ENCODE results near the gene FARP2. TPM values are rescaled to one million over a fixed set of nuclear protein-coding genes. Genes with fewer than 3 reads are reported as not detected.

FARP2 gene
- total RNA-seq, 4 donors from 2014 or later = 96.5 to 164 (median 136) TPM

DNA sequence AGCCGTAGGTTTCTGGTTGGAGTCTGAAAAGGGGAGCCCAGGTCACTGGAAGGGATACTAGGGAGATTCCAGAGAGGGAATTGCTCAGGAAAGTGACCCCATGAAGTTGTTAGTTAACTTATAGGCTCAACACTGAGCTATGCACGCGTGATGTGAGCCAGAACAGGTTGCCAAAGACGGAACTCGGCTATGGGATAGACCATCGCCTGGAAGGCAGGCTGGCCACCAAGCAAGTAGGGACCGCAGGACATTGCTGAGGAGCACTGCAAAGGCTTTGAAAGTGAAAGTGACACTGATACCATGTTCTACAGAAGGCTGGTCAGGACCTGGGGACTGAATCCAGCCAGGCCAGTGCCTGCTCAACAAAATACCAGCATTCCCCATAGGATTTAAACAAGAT, 7.3 kb downstream of the FARP2 start:
- H3K27ac ChIP-seq = peak overlapping the region in 3 of 4 donors; percentile 0 to 32 (median 14)
- no peaks in the 10 kb centered on the region for H3K27me3 ChIP-seq
- intact Hi-C loops (cut with DNase I; ENCODE audit: low total_unique reads) (no loop called here), in situ Hi-C loops (cut with MboI; ENCODE audit: low pct_ligation_motif_present in 1 of 4, low pct_unique_long_range_greater_than_20kb in 1 of 4, low sequenced_read_pairs in 3 of 4) (no loop called here)
- no peaks in the 10 kb centered on the region for H3K9me3 ChIP-seq
- H3K36me3 ChIP-seq = no peaks in the 10 kb centered on the region
- TF ChIP-seq POLR2AphosphoS5 (IDR thresholded peaks at IDR 0.05) (no peak), EP300 (IDR thresholded peaks at IDR 0.05; ENCODE audit: low read depth) (no peak), POLR2A (IDR thresholded peaks at IDR 0.05) (no peak), CTCF (IDR thresholded peaks at IDR 0.05) (no peak)
- 57 to 81% methylated on average over 6 to 7 of the region's 7 CpGs for WGBS, 2 donors (ENCODE audit: low coverage in 1 of 2)
- H3K4me3 ChIP-seq = no peak overlapping the region
- peak; percentile 22 for DNase-seq
- peaks cover 4 to 45% (median 30%) of the 10 kb centered on the region in 4 donors for H3K4me1 ChIP-seq

GRCh38 chr2:241364781-241365180, 8.7 kb downstream of the FARP2 start:
- H3K4me1 ChIP-seq = peaks cover 0 to 45% (median 23%) of the 10 kb centered on the region in 4 donors
- 60 to 75% methylated on average over 1 to 2 of the region's 2 CpGs for WGBS, 2 donors (ENCODE audit: low coverage in 1 of 2)
- no peaks in the 10 kb centered on the region for H3K36me3 ChIP-seq
- no peak for DNase-seq
- H3K4me3 ChIP-seq = no peak overlapping the region
- intact Hi-C loops (cut with DNase I; ENCODE audit: low total_unique reads) (no loop called here), in situ Hi-C loops (cut with MboI; ENCODE audit: low pct_ligation_motif_present in 1 of 4, low pct_unique_long_range_greater_than_20kb in 1 of 4, low sequenced_read_pairs in 3 of 4) (no loop called here)
- no peaks in the 10 kb centered on the region for H3K27me3 ChIP-seq
- no peaks in the 10 kb centered on the region for H3K9me3 ChIP-seq
- no peak for TF ChIP-seq POLR2AphosphoS5 (IDR thresholded peaks at IDR 0.05)
- no peak for TF ChIP-seq EP300 (IDR thresholded peaks at IDR 0.05; ENCODE audit: low read depth)
- TF ChIP-seq POLR2A (IDR thresholded peaks at IDR 0.05) = no peak
- no peak for TF ChIP-seq CTCF (IDR thresholded peaks at IDR 0.05)
- no peak overlapping the region for H3K27ac ChIP-seq

DNA sequence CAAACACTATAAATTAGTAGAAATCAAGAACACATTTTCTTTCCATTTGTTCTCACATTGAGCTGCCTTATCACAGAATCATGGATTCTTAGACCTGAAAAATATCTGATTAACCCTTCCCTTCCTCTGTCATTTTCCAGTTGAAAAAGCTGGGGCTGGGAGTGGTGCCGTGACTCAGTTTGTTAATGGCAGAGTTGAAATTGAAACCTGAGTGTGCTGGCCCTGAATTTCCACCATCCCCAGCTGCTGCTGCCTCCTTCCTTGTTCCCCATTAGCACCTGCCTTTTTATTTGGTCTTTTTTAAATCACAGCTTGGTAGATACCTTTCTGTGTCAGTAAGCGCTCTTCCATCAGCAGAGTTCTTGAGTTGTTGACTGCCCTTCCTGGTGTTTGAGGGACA, 10.6 kb downstream of the FARP2 start:
- in situ Hi-C loops (cut with MboI; ENCODE audit: low pct_ligation_motif_present in 1 of 4, low pct_unique_long_range_greater_than_20kb in 1 of 4, low sequenced_read_pairs in 3 of 4) (no loop called here), intact Hi-C loops (cut with DNase I; ENCODE audit: low total_unique reads) (no loop called here)
- Histone ChIP-seq H3K27me3 (no peaks in the 10 kb centered on the region), H3K27ac (no peak overlapping the region), H3K9me3 (no peaks in the 10 kb centered on the region), H3K36me3 (no peaks in the 10 kb centered on the region), H3K4me3 (no peak overlapping the region), H3K4me1 (peaks cover 3 to 42% (median 17%) of the 10 kb centered on the region in 4 donors)
- DNase-seq = no peak
- 70 to 79% methylated on average over 2 of the region's 2 CpGs for WGBS, 2 donors (ENCODE audit: low coverage in 1 of 2)
- TF ChIP-seq CTCF (IDR thresholded peaks at IDR 0.05) = no peak
- no peak for TF ChIP-seq EP300 (IDR thresholded peaks at IDR 0.05; ENCODE audit: low read depth)
- no peak for TF ChIP-seq POLR2A (IDR thresholded peaks at IDR 0.05)
- TF ChIP-seq POLR2AphosphoS5 (IDR thresholded peaks at IDR 0.05) = no peak

DNA sequence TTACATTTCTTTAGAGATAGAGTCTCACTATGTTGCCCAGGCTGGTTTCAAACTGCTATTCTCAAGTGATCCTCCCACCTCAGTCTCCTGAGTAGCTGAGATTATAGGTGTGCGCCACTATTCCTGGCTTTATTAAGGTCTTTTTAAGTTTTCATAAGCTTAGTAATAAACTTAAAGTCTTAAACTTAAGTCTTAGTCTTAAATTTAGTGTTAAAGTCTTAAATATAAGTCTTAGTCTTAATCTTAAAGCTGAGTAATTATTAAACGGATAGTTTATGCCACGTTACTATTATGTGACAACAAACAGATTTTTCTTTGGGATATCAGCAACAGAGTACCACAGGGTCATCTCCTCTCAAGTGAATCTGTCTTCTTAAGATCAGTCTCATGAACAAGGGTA, 12.6 kb downstream of the FARP2 start:
- H3K4me1 ChIP-seq = peaks cover 6 to 53% (median 30%) of the 10 kb centered on the region in 4 donors
- TF ChIP-seq EP300 (IDR thresholded peaks at IDR 0.05; ENCODE audit: low read depth) (no peak), POLR2AphosphoS5 (IDR thresholded peaks at IDR 0.05) (no peak), POLR2A (IDR thresholded peaks at IDR 0.05) (no peak), CTCF (IDR thresholded peaks at IDR 0.05) (no peak)
- 82 to 84% methylated on average over 3 of the region's 3 CpGs for WGBS, 2 donors (ENCODE audit: low coverage in 1 of 2)

More for the DNA sequence above, 12.6 kb downstream of the FARP2 start:
- no peaks in the 10 kb centered on the region for H3K9me3 ChIP-seq
- in situ Hi-C loops (cut with MboI; ENCODE audit: low pct_ligation_motif_present in 1 of 4, low pct_unique_long_range_greater_than_20kb in 1 of 4, low sequenced_read_pairs in 3 of 4) = no loop called here
- H3K27me3 ChIP-seq = no peaks in the 10 kb centered on the region
- no peak overlapping the region for H3K27ac ChIP-seq
- intact Hi-C loops (cut with DNase I; ENCODE audit: low total_unique reads) = no loop called here
- DNase-seq = no peak
- H3K36me3 ChIP-seq = no peaks in the 10 kb centered on the region
- H3K4me3 ChIP-seq = no peak overlapping the region
